GM21786 (cell line): ENCODE results near the gene ZBTB39.
"Not testable (repeated sequence)": the region's sequence is repeated elsewhere in the genome, so short reads cannot be mapped to it uniquely, and the experiment has no call there.

ENCODE experiments used
- ATAC-seq: cut with Tn5 transposase; IDR thresholded peaks from one replicate; pipeline ENCODE4 v1.9.1; 2021; ENCODE audit not compliant: unreplicated experiment

ZBTB39 gene

GRCh38 chr12:57003395-57003794 lies 3.0 kb downstream of the ZBTB39 start:
- no peak for ATAC-seq

- ATAC-seq: no peak
Measured at GRCh38 chr12:57001448-57001906, 4.9 kb downstream of the ZBTB39 start.

GRCh38 chr12:57000393-57000792 lies 6.0 kb downstream of the ZBTB39 start:
- ATAC-seq: no peak

- ATAC-seq: no peak
Measured at GRCh38 chr12:56999456-56999855, 6.9 kb downstream of the ZBTB39 start.

GRCh38 chr12:56998981-56999380 lies 7.4 kb downstream of the ZBTB39 start:
- peak; percentile 77 for ATAC-seq

GRCh38 chr12:56998316-56998715 lies 8.0 kb downstream of the ZBTB39 start:
- no peak for ATAC-seq

GRCh38 chr12:56996793-56997545 lies 9.4 kb downstream of the ZBTB39 start:
- ATAC-seq: no peak

GRCh38 chr12:56995930-56996496 lies 10.3 kb downstream of the ZBTB39 start:
- ATAC-seq: no peak

GRCh38 chr12:56995201-56995929 lies 11.0 kb downstream of the ZBTB39 start:
- no peak for ATAC-seq

GRCh38 chr12:56994231-56994746 lies 12.1 kb downstream of the ZBTB39 start:
- no peak for ATAC-seq

- no peak for ATAC-seq
Measured at GRCh38 chr12:56993346-56993745, 13.0 kb downstream of the ZBTB39 start.

- ATAC-seq: no peak
Measured at GRCh38 chr12:56991319-56992246, 14.8 kb downstream of the ZBTB39 start.

- no peak for ATAC-seq
Measured at GRCh38 chr12:56990648-56991318, 15.6 kb downstream of the ZBTB39 start.

- ATAC-seq: no peak
Measured at GRCh38 chr12:56989861-56990610, 16.3 kb downstream of the ZBTB39 start.

- ATAC-seq: no peak
Measured at GRCh38 chr12:56988207-56988739, 18.1 kb downstream of the ZBTB39 start.

- peak; percentile 55 for ATAC-seq
Measured at GRCh38 chr12:56987551-56988053, 18.7 kb downstream of the ZBTB39 start.

GRCh38 chr12:56987011-56987410 lies 19.3 kb downstream of the ZBTB39 start:
- ATAC-seq: no peak

- ATAC-seq: not testable (repeated sequence)
Measured at GRCh38 chr12:56985714-56986113, 20.6 kb downstream of the ZBTB39 start.

GRCh38 chr12:56983386-56983785 lies 23.0 kb downstream of the ZBTB39 start:
- no peak for ATAC-seq
